ENCODE results near the gene NFIC. TPM values are rescaled to one million over a fixed set of nuclear protein-coding genes. Genes with fewer than 3 reads are reported as not detected.
A peak's percentile ranks its signal among the peaks of the same experiment; 100 is the strongest.
"Not testable (repeated sequence)": the region's sequence is repeated elsewhere in the genome, so short reads cannot be mapped to it uniquely, and the experiment has no call there.

The NFIC gene
- total RNA-seq, 8 experiments from 2014 or later = 0.82 to 77.5 (median 6.3) TPM

- in situ Hi-C loops (cut with MboI; ENCODE audit: low pct_unique_long_range_greater_than_20kb in 2 of 9, low sequenced_read_pairs in 9 of 9, unreplicated experiment in 9 of 9) = no loop called here
- ATAC-seq (replicated peaks in 6 of 8) = no peak
- Histone ChIP-seq H3K4me3 (no peak overlapping the region), H3K27ac (no peak overlapping the region), H3K4me1 (replicated peaks in 1 of 2) (peaks cover 2 to 16% of the 10 kb centered on the region in 2 donors)
- WGBS, 10 experiments = 40 to 93% (median 44%) methylated on average over 1 to 4 of the region's 14 CpGs; no CpG with 5 or more reads in 5 of the 10 experiments
These were observed 6.0 kb downstream of the NFIC start for GRCh38 chr19:3372413-3372812.

GRCh38 chr19:3373971-3374368, 7.6 kb downstream of the NFIC start:
- ATAC-seq (replicated peaks in 6 of 8) = no peak
- in situ Hi-C loops (cut with MboI; ENCODE audit: low pct_unique_long_range_greater_than_20kb in 2 of 9, low sequenced_read_pairs in 9 of 9, unreplicated experiment in 9 of 9) = no loop called here
- 67 to 90% (median 83%) methylated on average over 1 to 6 of the region's 6 CpGs; no CpG with 5 or more reads in 6 of the 10 experiments for WGBS, 10 experiments

GRCh38 chr19:3374369-3375112, 8.2 kb downstream of the NFIC start:
- in situ Hi-C loops (cut with MboI; ENCODE audit: low pct_unique_long_range_greater_than_20kb in 2 of 9, low sequenced_read_pairs in 9 of 9, unreplicated experiment in 9 of 9) = no loop called here
- WGBS, 10 experiments = 53 to 83% (median 71%) methylated on average over 1 to 3 of the region's 10 CpGs; no CpG with 5 or more reads in 7 of the 10 experiments
- Histone ChIP-seq H3K27ac (no peak overlapping the region), H3K4me1 (replicated peaks in 1 of 2) (peaks cover 0 to 7% of the 10 kb centered on the region in 2 donors), H3K4me3 (no peak overlapping the region)
- no peak for ATAC-seq (replicated peaks in 6 of 8)

More at GRCh38 chr19:3373971-3374368, 7.6 kb downstream of the NFIC start:
- Histone ChIP-seq H3K4me1 (replicated peaks in 1 of 2) (peaks cover 0 to 7% of the 10 kb centered on the region in 2 donors), H3K27ac (no peak overlapping the region), H3K4me3 (no peak overlapping the region)

- 40 to 100% (median 46%) methylated on average over 1 to 6 of the region's 32 CpGs; no CpG with 5 or more reads in 5 of the 10 experiments for WGBS, 10 experiments
- ATAC-seq (replicated peaks in 6 of 8) = peak in 4 of 8 experiments; percentile 12 to 73 (median 42)
- Histone ChIP-seq H3K4me3 (no peak overlapping the region), H3K27ac (no peak overlapping the region), H3K4me1 (replicated peaks in 1 of 2) (no peaks in the 10 kb centered on the region)
- in situ Hi-C loops (cut with MboI; ENCODE audit: low pct_unique_long_range_greater_than_20kb in 2 of 9, low sequenced_read_pairs in 9 of 9, unreplicated experiment in 9 of 9) = no loop called here
These were observed 9.1 kb downstream of the NFIC start for GRCh38 chr19:3375221-3376090.

- H3K4me1 ChIP-seq (replicated peaks in 1 of 2); ATAC-seq (replicated peaks in 6 of 8); H3K27ac ChIP-seq; H3K4me3 ChIP-seq; in situ Hi-C loops (cut with MboI; ENCODE audit: low pct_unique_long_range_greater_than_20kb in 2 of 9, low sequenced_read_pairs in 9 of 9, unreplicated experiment in 9 of 9): not testable (repeated sequence)
- 70 to 100% (median 81%) methylated on average over 1 to 7 of the region's 12 CpGs; no CpG with 5 or more reads in 6 of the 10 experiments for WGBS, 10 experiments
These were observed 9.7 kb downstream of the NFIC start for GRCh38 chr19:3376091-3376455.

GRCh38 chr19:3378352-3379150, 12.2 kb downstream of the NFIC start:
- H3K4me1 ChIP-seq (replicated peaks in 1 of 2) = no peaks in the 10 kb centered on the region
- H3K4me3 ChIP-seq = no peak overlapping the region
- 29 to 82% (median 67%) methylated on average over 1 to 9 of the region's 11 CpGs; no CpG with 5 or more reads in 3 of the 10 experiments for WGBS, 10 experiments
- no peak for ATAC-seq (replicated peaks in 6 of 8)
- H3K27ac ChIP-seq = no peak overlapping the region
- in situ Hi-C loops (cut with MboI; ENCODE audit: low pct_unique_long_range_greater_than_20kb in 2 of 9, low sequenced_read_pairs in 9 of 9, unreplicated experiment in 9 of 9) = no loop called here

- 89 to 95% (median 92%) methylated on average over 7 to 11 of the region's 11 CpGs; no CpG with 5 or more reads in 7 of the 10 experiments for WGBS, 10 experiments
- H3K27ac ChIP-seq = no peak overlapping the region
- peaks cover 4 to 11% of the 10 kb centered on the region in 2 donors for H3K4me1 ChIP-seq (replicated peaks in 1 of 2)
- no peak overlapping the region for H3K4me3 ChIP-seq
- no peak for ATAC-seq (replicated peaks in 6 of 8)
- in situ Hi-C loops (cut with MboI; ENCODE audit: low pct_unique_long_range_greater_than_20kb in 2 of 9, low sequenced_read_pairs in 9 of 9, unreplicated experiment in 9 of 9) = no loop called here
These were observed 14.4 kb downstream of the NFIC start for GRCh38 chr19:3380829-3381228.

GRCh38 chr19:3381701-3382372, 15.5 kb downstream of the NFIC start:
- Histone ChIP-seq H3K27ac (no peak overlapping the region), H3K4me3 (no peak overlapping the region), H3K4me1 (replicated peaks in 1 of 2) (peaks cover 4 to 11% of the 10 kb centered on the region in 2 donors)
- no peak for ATAC-seq (replicated peaks in 6 of 8)
- 94 to 100% (median 100%) methylated on average over 2 to 30 of the region's 59 CpGs; no CpG with 5 or more reads in 5 of the 10 experiments for WGBS, 10 experiments
- in situ Hi-C loops (cut with MboI; ENCODE audit: low pct_unique_long_range_greater_than_20kb in 2 of 9, low sequenced_read_pairs in 9 of 9, unreplicated experiment in 9 of 9) = no loop called here

GRCh38 chr19:3382460-3383100, 16.2 kb downstream of the NFIC start:
- ATAC-seq (replicated peaks in 6 of 8) = no peak
- no peak overlapping the region for H3K4me3 ChIP-seq
- in situ Hi-C loops (cut with MboI; ENCODE audit: low pct_unique_long_range_greater_than_20kb in 2 of 9, low sequenced_read_pairs in 9 of 9, unreplicated experiment in 9 of 9) = no loop called here
- WGBS, 10 experiments = 51 to 88% (median 84%) methylated on average over 2 to 7 of the region's 14 CpGs; no CpG with 5 or more reads in 4 of the 10 experiments
- H3K4me1 ChIP-seq (replicated peaks in 1 of 2) = peaks cover 4 to 11% of the 10 kb centered on the region in 2 donors
- H3K27ac ChIP-seq = no peak overlapping the region

GRCh38 chr19:3383121-3383722, 16.8 kb downstream of the NFIC start:
- in situ Hi-C loops (cut with MboI; ENCODE audit: low pct_unique_long_range_greater_than_20kb in 2 of 9, low sequenced_read_pairs in 9 of 9, unreplicated experiment in 9 of 9) = no loop called here

GRCh38 chr19:3386447-3387234, 20.3 kb downstream of the NFIC start:
- H3K27ac ChIP-seq = no peak overlapping the region
- H3K4me1 ChIP-seq (replicated peaks in 1 of 2) = peaks cover 4 to 11% of the 10 kb centered on the region in 2 donors
- WGBS, 10 experiments = 57 to 100% (median 93%) methylated on average over 1 to 12 of the region's 25 CpGs; no CpG with 5 or more reads in 5 of the 10 experiments
- ATAC-seq (replicated peaks in 6 of 8) = no peak
- in situ Hi-C loops (cut with MboI; ENCODE audit: low pct_unique_long_range_greater_than_20kb in 2 of 9, low sequenced_read_pairs in 9 of 9, unreplicated experiment in 9 of 9) = no loop called here
- H3K4me3 ChIP-seq = no peak overlapping the region

More at GRCh38 chr19:3383121-3383722, 16.8 kb downstream of the NFIC start:
- Histone ChIP-seq H3K4me1 (replicated peaks in 1 of 2) (peaks cover 4 to 11% of the 10 kb centered on the region in 2 donors), H3K4me3 (no peak overlapping the region), H3K27ac (no peak overlapping the region)
- no peak for ATAC-seq (replicated peaks in 6 of 8)
- WGBS, 10 experiments = 40 to 94% (median 70%) methylated on average over 1 to 4 of the region's 13 CpGs; no CpG with 5 or more reads in 3 of the 10 experiments

Measured in motor neuron (in vitro differentiated cells).